NOMO-1 treated with DMSO at 0.1 percent for 48 hours (cell line): Measurements from ENCODE around the gene DDI2.

Experiments
- DNase-seq: peaks from one replicate; lab custom pipeline; 2025; ENCODE audit not compliant: unreplicated experiment; lab: John Stamatoyannopoulos, UW

The DDI2 gene

GRCh38 chr1:15605398-15606383 is 11.6 kb upstream of the DDI2 start:
- no peak for DNase-seq

- DNase-seq: no peak
Observed at GRCh38 chr1:15609631-15610030, 7.6 kb upstream of the DDI2 start.

- DNase-seq: no peak
Observed at GRCh38 chr1:15610167-15610566, 7.1 kb upstream of the DDI2 start.

GRCh38 chr1:15616373-15617172 is 685 bp upstream of the DDI2 start:
- no peak for DNase-seq

GRCh38 chr1:15618077-15618654 is 908 bp downstream of the DDI2 start:
- peak; percentile 66 for DNase-seq

- peak; percentile 64 for DNase-seq
Observed at GRCh38 chr1:15618655-15619525, 1.6 kb downstream of the DDI2 start.

GRCh38 chr1:15620155-15620545 is 2.9 kb downstream of the DDI2 start:
- DNase-seq: no peak

GRCh38 chr1:15620902-15621682 is 3.8 kb downstream of the DDI2 start:
- DNase-seq: no peak

GRCh38 chr1:15621975-15622374 is 4.7 kb downstream of the DDI2 start:
- DNase-seq: no peak

GRCh38 chr1:15622712-15623373 is 5.6 kb downstream of the DDI2 start:
- no peak for DNase-seq

GRCh38 chr1:15623435-15623834 is 6.2 kb downstream of the DDI2 start:
- no peak for DNase-seq

GRCh38 chr1:15624133-15624714 is 7.0 kb downstream of the DDI2 start:
- DNase-seq: no peak

GRCh38 chr1:15625056-15625917 is 8.0 kb downstream of the DDI2 start:
- no peak for DNase-seq

- no peak for DNase-seq
Observed at GRCh38 chr1:15626269-15626950, 9.2 kb downstream of the DDI2 start.

GRCh38 chr1:15627343-15627988 is 10.2 kb downstream of the DDI2 start:
- DNase-seq: no peak

- DNase-seq: no peak
Observed at GRCh38 chr1:15628003-15628402, 10.7 kb downstream of the DDI2 start.
